ENCODE results near the gene NLRP7.
"Not testable (repeated sequence)": the region's sequence is repeated elsewhere in the genome, so short reads cannot be mapped to it uniquely, and the experiment has no call there.

The NLRP7 gene

GRCh38 chr19:54947381-54947780, at the start of gene NLRP7:
Gene NLRP7, minus strand, starts transcription at chr19:54947530.
- DNase-seq = no peak

- DNase-seq = no peak
These were observed 48.2 kb upstream of the NLRP7 start for GRCh38 chr19:54995561-54995960.

GRCh38 chr19:54989531-54989930, 42.2 kb upstream of the NLRP7 start:
- not testable (repeated sequence) for DNase-seq

- not testable (repeated sequence) for DNase-seq
These were observed 35.2 kb upstream of the NLRP7 start for GRCh38 chr19:54982562-54982961.

GRCh38 chr19:54973229-54974090, 26.1 kb upstream of the NLRP7 start:
- DNase-seq = not testable (repeated sequence)

- DNase-seq = not testable (repeated sequence)
These were observed 24.1 kb upstream of the NLRP7 start for GRCh38 chr19:54971446-54971845.

- DNase-seq = no peak
These were observed 22.3 kb upstream of the NLRP7 start for GRCh38 chr19:54969647-54970046.

- DNase-seq = no peak
These were observed 20.3 kb upstream of the NLRP7 start for GRCh38 chr19:54967611-54968010.

GRCh38 chr19:54965055-54965454, 17.7 kb upstream of the NLRP7 start:
- not testable (repeated sequence) for DNase-seq

- no peak for DNase-seq
These were observed 12.5 kb upstream of the NLRP7 start for GRCh38 chr19:54959840-54960239.

GRCh38 chr19:54955376-54955775, 8.0 kb upstream of the NLRP7 start:
- no peak for DNase-seq

GRCh38 chr19:54953345-54953713, 6.0 kb upstream of the NLRP7 start:
- DNase-seq = not testable (repeated sequence)

- no peak for DNase-seq
These were observed 5.4 kb upstream of the NLRP7 start for GRCh38 chr19:54952591-54953344.

- DNase-seq = not testable (repeated sequence)
These were observed 3.2 kb upstream of the NLRP7 start for GRCh38 chr19:54950580-54950979.

GRCh38 chr19:54949412-54949811, 2.1 kb upstream of the NLRP7 start:
- no peak for DNase-seq

GRCh38 chr19:54943772-54944361, 3.5 kb downstream of the NLRP7 start:
- not testable (repeated sequence) for DNase-seq

- not testable (repeated sequence) for DNase-seq
These were observed 7.8 kb downstream of the NLRP7 start for GRCh38 chr19:54939538-54939937.

GRCh38 chr19:54938906-54939305, 8.4 kb downstream of the NLRP7 start:
- no peak for DNase-seq

GRCh38 chr19:54937926-54938325, 9.4 kb downstream of the NLRP7 start:
- no peak for DNase-seq

- no peak for DNase-seq
These were observed 19.0 kb downstream of the NLRP7 start for GRCh38 chr19:54928299-54928698.

- DNase-seq = no peak
These were observed 24.1 kb downstream of the NLRP7 start for GRCh38 chr19:54923276-54923675.

GRCh38 chr19:54921082-54921481, 26.2 kb downstream of the NLRP7 start:
- no peak for DNase-seq

All from NCI-H1694 treated with DMSO at 0.1 percent for 48 hours (cell line).